LoVo (cell line): ENCODE measurements around the gene MVK.
"Not testable (repeated sequence)": the region's sequence is repeated elsewhere in the genome, so short reads cannot be mapped to it uniquely, and the experiment has no call there.

Source experiments
- DNase-seq: peaks from one replicate; pipeline ENCODE4 v3.0.0-alpha.2; 2016; ENCODE audit warnings: low spot score

Gene MVK

GRCh38 chr12:109590566-109590965 lies 17.0 kb downstream of the MVK start:
- DNase-seq: no peak

- no peak for DNase-seq
Observed at GRCh38 chr12:109591041-109591440, 17.4 kb downstream of the MVK start.

- no peak for DNase-seq
Observed at GRCh38 chr12:109592195-109592904, 18.8 kb downstream of the MVK start.

GRCh38 chr12:109592905-109593272 lies 19.3 kb downstream of the MVK start:
- DNase-seq: no peak

GRCh38 chr12:109594556-109595317 lies 21.1 kb downstream of the MVK start:
- DNase-seq: no peak

- no peak for DNase-seq
Observed at GRCh38 chr12:109595321-109595902, 21.8 kb downstream of the MVK start.

GRCh38 chr12:109596418-109597244 lies 23.0 kb downstream of the MVK start:
- DNase-seq: no peak

- no peak for DNase-seq
Observed at GRCh38 chr12:109597414-109597794, 23.8 kb downstream of the MVK start.

GRCh38 chr12:109597795-109598427 lies 24.3 kb downstream of the MVK start:
- DNase-seq: peak; percentile 91

GRCh38 chr12:109598428-109598854 lies 24.8 kb downstream of the MVK start:
- no peak for DNase-seq

- DNase-seq: no peak
Observed at GRCh38 chr12:109599087-109599486, 25.5 kb downstream of the MVK start.

- no peak for DNase-seq
Observed at GRCh38 chr12:109600481-109600880, 26.9 kb downstream of the MVK start.

GRCh38 chr12:109600995-109601394 lies 27.4 kb downstream of the MVK start:
- DNase-seq: no peak

GRCh38 chr12:109601557-109601956 lies 28.0 kb downstream of the MVK start:
- DNase-seq: no peak

GRCh38 chr12:109602132-109602531 lies 28.5 kb downstream of the MVK start:
- DNase-seq: not testable (repeated sequence)

GRCh38 chr12:109604132-109604585 lies 30.6 kb downstream of the MVK start:
- no peak for DNase-seq

- DNase-seq: no peak
Observed at GRCh38 chr12:109605016-109605415, 31.4 kb downstream of the MVK start.

GRCh38 chr12:109605599-109606228 lies 32.1 kb downstream of the MVK start:
- DNase-seq: no peak

GRCh38 chr12:109606320-109607028 lies 32.9 kb downstream of the MVK start:
- DNase-seq: no peak

GRCh38 chr12:109607618-109608017 lies 34.0 kb downstream of the MVK start:
- no peak for DNase-seq

GRCh38 chr12:109608270-109608669 lies 34.7 kb downstream of the MVK start:
- no peak for DNase-seq
